ENCODE data around the gene SPECC1.

- no peak for TF ChIP-seq FOXK2 (IDR thresholded peaks at IDR 0.05)
- no peak for TF ChIP-seq BHLHE40 (IDR thresholded peaks at IDR 0.05; ENCODE audit: borderline replicate concordance)
- TF ChIP-seq L3MBTL2 (conservative IDR thresholded peaks at IDR 0.05) = no peak
- no peak for TF ChIP-seq ZNF384 (IDR thresholded peaks at IDR 0.05)
- TF ChIP-seq NFRKB (IDR thresholded peaks at IDR 0.05) = no peak
- TF ChIP-seq SP1 (IDR thresholded peaks at IDR 0.05) = no peak
- TF ChIP-seq FOXA1 (IDR thresholded peaks at IDR 0.05) = no peak
- no peak for TF ChIP-seq FOXM1 (IDR thresholded peaks at IDR 0.05; ENCODE audit: borderline replicate concordance)
- TF ChIP-seq SUZ12 (IDR thresholded peaks at IDR 0.05) = no peak
- no peak for TF ChIP-seq ELF4 (IDR thresholded peaks at IDR 0.05)
- TF ChIP-seq ARNT (IDR thresholded peaks at IDR 0.05) = no peak
- TF ChIP-seq PKNOX1 (IDR thresholded peaks at IDR 0.05) = no peak
- TF ChIP-seq HDGF (IDR thresholded peaks at IDR 0.05; ENCODE audit: borderline replicate concordance) = no peak
- TF ChIP-seq LEF1 (IDR thresholded peaks at IDR 0.05; ENCODE audit: borderline replicate concordance) = no peak
These were observed 221.8 kb downstream of the SPECC1 start for GRCh38 chr17:20230924-20231323.

All from HEK293T (cell line).